Left lobe of liver (tissue), 2 donors: ENCODE data around the gene FA2H. TPM values are rescaled to one million over a fixed set of nuclear protein-coding genes. Genes with fewer than 3 reads are reported as not detected.
"Not testable (repeated sequence)": the region's sequence is repeated elsewhere in the genome, so short reads cannot be mapped to it uniquely, and the experiment has no call there.

Experiments
- ATAC-seq: fragments of 200-7000 bp; cut with Tn5 transposase; one replicate; pipeline ENCODE4 v1.9.1; 2020; ENCODE audit warnings: mild to moderate bottlenecking, moderate library complexity
- DNase-seq: peaks from one replicate; pipeline ENCODE4 v3.0.0-alpha.2; 2020; ENCODE audit warnings: low spot score
- total RNA-seq: library from RNA; stranded (reverse); gene quantifications from one replicate; pipeline ENCODE4 v1.2.1, GENCODE V29; 2021
- donor health status: DM: no; HTN: no; CAD: no; lungs with moderate emphysema.
- donor health status: DM: no; HTN: yes; CAD: no.

The FA2H gene
- total RNA-seq, 1 donor from 2014 or later, result not detected

DNA sequence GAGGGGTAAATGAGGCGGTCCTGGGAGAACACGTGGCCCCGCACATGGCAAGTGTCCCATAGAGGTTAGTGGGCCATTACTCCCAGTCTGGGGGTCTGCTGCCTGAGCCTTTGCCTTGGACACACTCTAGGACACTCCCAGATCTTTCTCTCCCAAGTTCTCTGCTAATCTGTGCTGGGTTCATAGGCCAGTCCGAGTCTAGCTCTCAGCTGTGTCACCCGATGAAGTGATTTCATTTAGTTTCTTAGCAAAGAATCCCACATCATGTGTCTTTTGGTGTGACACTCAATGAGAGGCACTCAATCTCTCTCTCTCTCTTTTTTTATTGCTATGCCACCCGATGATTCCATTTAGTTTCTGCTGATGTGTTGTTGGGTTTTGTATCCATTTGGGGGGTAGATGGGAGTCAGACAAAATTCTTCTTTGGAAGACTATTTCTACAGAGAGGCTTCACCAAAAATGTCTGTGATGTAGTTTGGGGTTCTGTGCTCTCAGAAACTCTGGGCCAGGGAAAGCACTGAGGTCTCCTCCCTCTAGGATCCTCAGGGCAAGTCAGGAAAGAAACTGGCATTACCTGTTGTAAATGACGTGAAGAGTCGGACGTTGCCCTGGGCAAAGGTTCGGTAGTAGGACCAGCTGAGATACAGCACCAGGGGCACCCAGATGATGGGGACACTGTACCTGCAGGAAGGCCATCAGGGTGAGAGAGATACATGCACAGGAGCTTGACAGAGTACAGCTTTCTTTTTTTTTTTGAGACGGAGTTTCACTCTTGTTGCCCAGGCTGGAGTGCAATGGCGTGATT is 48.8 kb downstream of the FA2H start:
- DNase-seq, result no peak
- no peak for ATAC-seq

DNA sequence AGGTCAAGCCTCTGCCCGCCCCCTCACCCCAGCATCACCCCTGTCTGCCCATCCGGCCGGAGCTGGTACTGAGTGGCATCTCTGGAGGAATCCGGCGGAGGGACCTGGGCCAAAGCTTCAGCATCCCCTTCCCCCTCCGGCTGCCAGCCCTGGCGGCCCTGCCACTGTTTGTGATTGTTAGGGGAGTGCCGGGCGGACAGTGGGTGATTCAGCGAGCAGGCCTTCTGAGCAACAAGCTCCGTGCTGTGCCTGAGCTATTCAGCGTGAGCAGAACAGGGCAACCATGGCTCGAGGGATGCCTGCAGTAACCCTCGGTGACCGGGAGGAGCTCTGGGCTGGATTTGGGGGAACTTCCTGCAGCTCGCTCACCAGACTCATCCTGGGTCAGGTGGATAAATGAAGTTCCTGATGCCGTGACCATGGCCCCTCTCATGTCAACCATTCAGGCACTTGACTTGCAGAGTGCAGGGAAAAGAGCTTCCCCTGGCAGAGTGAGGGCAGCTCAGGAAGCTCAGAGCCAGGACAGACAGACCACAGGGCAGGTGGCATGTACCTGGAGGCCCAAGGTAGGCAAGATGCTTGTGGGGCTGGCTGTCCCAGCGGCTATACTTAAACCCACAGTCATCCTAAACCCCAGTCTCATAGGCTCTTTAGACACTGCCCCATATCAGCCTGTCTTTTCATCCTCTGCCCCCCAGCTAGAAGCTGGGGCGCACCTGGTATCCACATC is 49.6 kb downstream of the FA2H start:
- no peak for DNase-seq

DNA sequence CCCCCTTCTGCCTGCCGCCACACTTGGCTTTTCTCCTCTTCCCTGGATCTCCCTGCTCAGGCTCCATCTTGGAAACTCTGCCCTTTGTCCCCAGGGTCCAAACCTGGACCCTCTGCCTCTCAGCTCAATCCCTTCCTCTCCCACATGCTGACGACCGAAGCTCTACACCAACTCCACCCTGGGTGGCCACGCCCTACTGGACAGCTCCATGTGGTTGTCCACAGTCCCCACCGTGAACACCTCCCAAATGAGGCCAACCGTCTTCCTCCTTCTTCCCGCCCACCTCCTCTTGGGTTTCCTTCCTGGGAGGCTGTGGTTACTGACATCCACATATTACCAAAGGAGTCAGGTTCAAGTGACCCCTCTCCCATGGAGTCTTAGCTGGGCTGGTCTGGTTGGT is 51.4 kb downstream of the FA2H start:
- DNase-seq (no peak), ATAC-seq (no peak)

More for the DNA sequence above, 49.6 kb downstream of the FA2H start:
- no peak for ATAC-seq

DNA sequence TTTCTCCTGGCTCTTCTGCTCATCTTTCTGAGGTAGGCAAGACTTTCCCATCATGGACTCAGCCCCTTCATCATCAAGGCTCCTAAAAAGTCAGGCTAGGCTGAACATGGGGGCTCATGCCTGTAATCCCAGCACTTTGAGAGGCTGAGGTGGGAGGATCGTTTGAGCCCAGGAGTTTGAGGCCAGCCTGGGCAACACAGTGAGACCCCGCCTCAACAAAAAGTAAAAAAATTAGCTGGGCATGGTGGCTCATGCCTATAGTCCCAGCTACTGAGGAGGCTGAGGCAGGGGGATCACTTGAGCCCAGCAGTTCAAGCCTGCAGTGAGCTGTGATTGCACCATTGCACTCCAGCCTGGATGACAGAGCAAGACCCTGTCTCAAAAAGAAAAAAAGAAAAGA is 52.5 kb downstream of the FA2H start:
- ATAC-seq, DNase-seq: not testable (repeated sequence)

DNA sequence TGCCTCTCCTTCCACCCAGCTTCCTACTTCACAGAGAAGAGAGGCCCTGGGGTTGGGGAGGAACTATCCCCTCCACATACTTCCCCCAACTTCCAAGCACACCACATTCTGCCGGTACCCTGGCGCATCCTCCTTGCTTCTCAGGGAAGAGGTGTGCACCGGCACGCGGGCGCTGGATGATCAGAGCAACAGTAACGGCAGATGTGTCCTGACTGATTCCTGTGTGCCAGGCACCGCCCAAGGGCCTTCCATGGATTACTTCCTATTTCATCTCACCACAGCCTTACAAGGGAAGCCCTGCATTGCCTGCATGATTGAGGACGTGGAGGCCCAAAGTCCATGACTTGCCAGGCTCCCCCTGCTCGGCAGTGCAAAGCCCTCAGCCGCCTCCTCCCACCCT is 52.9 kb downstream of the FA2H start:
- ATAC-seq, result no peak
- DNase-seq, result no peak

DNA sequence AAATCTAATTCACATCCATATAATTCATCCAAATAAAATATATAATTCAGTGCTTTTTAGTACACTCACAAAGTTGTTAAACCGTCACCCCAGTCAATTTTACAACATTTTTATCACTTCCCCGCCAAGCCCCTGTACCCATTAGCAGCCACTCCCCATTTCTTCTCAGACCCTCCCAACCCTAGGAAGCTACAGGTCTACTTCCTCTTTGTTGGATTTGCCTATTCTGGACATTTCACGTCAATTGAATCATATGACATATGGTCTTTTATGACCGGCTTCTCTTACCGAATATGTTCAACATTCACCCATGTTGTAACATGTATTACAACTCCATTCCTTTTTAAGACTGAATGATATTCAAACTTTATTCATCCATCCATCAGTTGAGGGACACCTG is 54.0 kb downstream of the FA2H start:
- no peak for ATAC-seq
- no peak for DNase-seq

DNA sequence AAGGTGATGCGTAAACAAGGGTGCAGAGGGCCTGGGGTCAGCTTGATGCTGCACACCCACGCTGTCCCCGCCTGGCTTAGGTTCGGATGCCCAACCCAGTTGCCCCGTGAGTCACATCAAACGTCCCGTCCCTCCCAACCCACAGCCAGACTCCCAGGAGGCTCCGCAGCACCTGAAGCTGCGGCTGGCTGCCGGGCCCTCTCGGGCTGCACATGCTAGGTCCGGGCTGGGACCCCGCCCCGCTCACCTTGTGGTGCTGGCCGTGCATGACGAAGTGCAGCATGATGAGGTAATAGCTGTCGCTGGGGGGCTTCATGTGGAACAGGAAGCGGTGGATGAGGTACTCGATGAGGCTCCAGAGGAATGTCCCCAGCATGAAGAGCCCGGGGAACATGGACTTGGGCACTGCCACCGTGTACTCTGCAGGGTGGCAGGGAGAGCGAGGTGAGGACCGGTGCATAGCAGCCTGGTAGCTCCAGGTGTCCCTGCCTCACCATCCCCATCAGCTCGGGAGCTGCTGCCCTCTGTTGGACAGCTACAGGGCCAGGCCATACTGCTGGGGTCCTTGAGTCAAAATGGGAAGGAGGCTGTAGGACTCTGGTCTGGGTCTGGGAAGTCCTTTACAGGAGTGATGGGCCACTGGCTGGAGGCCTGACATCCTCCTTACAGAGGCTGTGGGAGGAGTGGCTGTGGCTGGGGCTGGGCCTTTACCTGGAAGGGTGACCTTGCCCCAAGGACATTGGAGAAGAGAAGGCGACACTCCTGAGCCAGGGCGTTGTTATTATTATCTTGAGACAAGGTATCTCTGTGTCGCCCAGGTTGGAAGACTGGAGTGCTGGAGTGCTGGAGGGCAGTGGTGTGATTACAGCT is 55.6 kb downstream of the FA2H start:
- no peak for ATAC-seq
- DNase-seq, result no peak

DNA sequence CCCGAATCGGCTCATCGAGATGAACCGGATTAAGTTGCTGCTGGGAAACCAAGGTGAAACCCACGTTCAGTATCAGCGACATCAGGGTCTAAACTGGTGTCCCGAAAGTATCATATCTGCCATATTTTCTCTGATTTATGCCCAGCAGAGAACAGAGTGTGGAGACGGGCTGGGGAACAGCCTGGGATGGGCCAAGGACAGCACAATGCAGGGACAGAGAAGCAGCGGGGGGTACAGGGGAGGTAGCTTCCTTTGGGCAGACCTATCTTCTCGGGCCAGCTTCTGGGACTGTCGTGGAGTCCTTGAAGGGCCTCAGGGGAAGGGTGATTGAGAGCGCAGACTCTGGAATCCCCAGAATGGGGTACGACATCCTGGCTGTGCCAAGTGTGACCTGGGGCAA is 56.5 kb downstream of the FA2H start:
- no peak for ATAC-seq
- DNase-seq, result no peak

DNA sequence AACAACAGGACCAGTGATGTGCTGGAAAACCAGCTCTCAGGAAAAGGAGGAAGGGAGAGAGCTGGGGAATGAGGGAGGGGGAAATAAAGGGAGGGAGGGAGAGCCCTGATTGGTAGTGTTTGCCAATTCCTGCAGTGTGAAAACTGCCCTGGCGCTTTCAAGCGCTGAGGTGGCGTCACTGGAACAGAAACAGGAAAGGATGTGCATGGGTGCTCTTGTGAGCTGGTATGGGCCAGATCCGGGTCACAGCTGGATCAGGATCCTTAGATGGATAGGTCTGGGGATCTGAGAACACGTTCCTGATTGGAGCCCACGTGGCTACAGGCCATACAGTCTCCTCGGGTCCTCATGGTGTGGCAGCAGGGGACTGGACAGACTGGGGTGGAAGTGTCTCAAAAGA is 57.3 kb downstream of the FA2H start:
- no peak for DNase-seq
- ATAC-seq, result no peak

DNA sequence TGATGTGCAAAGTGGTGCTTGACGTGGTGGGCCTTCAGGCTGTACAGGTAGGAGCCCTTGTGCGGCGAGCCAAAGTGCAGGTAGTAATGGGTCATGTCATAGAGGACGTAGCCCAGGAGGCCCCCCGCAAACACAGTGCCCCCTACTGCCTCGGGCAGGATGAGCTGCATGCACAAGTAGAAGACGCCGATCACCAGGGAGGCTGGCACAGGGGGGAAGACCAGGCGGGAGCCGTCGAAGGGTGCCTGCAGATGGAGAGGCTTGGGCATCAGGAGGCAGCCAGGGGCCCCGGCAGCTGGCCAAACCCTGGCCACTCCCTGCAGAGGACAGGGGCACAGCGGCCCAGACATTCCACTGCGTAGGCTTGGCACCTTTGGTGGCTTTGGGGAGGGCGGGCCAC is 58.3 kb downstream of the FA2H start:
- ATAC-seq (no peak), DNase-seq (no peak)

DNA sequence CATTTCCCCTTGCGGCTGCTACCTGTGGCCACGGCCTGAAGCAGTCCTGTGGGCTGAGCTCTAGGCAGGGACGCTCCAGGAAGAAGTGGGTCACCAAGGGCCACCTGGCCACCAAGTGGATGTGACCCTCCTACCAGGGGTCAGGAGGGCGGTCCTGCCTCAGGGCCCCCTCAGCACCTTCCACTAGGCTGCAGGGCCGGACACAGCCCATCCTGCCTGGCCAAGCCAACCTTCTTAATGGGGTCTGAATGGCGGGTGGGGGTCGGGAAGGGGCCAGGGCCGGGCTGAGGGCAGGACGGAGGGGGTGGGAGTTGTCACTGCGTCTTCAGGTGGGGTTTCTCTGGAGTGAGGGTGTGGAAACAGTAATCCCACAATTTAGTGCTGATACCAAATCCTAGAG is 60.7 kb downstream of the FA2H start:
- DNase-seq (no peak), ATAC-seq (no peak)

DNA sequence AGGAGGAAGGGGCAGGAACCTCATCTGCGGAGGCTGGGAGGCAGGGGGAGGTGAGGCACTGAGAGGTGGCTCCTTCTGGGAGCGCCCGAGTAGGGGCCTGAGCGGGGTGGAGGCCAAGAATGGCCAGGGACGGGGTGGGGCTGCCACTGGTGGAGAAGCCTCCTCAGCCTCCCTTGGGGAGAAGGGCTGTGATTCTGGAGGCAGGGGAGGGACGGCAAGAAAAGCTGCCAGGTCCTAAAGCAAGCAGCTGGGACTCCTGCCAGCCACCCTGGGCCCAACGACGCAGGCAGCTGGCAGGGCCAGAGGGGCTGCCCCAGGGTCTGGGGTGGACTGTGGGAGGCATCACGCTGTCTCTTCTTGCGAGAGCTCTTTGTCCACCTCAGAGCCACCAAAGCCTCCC is 61.3 kb downstream of the FA2H start:
- no peak for ATAC-seq
- no peak for DNase-seq

DNA sequence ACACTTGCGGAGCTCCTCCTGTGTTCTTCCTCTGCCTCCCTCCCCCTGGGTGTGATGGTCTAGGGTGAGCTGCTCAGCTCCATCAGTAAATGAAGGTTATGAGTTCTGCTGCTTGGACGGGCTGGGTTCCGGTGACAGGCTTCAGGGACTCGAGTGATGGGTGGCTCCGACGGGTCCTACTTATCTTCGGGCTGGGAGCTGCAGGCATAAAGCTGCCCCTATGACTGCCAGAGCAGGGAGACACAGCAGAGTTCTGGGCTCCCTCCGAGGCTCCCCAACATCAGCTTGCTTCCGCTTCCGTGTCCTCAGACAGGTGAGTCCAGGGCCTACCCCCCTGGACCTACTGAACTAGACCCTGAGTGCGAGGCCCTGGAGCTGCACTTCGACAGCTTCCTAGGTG is 62.7 kb downstream of the FA2H start:
- ATAC-seq (no peak), DNase-seq (no peak)

DNA sequence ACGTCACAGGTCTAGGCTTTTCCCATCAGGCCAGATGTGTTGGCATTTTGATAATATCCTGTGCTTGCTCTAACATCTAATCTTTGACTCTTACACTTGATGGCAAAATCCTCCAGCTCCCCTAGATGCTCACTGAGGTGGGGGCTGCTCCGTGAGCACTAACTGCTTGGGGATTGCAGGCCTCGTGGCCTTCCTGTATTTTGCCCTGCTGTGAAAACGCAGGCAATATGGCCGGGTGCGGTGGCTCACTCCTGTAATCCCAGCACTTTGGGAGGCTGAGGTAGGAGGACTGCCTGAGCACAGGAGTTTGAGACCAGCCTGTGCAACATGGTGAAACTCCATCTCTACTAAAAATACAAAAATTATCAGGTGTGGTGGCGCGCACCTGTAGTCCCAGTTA is 64.2 kb downstream of the FA2H start:
- no peak for DNase-seq
- no peak for ATAC-seq

DNA sequence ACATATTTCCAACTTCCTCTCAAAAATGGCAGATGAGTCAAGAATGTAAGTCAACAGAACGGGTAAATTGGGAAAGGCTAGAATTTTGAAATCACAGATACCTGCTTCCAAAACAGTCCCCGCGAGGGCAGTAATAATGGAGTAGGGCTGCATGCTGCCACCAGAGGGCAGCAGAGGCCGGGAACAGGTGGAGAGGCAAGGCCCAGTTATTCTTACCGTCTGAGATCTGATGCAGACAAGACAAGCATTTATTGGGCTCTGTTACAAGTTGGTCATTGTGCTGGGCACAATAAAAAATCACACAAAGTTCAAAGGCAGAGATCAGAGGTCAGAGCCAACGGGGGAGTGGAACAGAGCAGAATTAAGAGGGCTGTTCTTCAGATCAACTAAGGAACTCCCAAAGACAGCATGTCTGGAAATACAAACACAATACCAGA is 65.2 kb downstream of the FA2H start:
- DNase-seq (peak; percentile 86), ATAC-seq (peak; percentile 100)

DNA sequence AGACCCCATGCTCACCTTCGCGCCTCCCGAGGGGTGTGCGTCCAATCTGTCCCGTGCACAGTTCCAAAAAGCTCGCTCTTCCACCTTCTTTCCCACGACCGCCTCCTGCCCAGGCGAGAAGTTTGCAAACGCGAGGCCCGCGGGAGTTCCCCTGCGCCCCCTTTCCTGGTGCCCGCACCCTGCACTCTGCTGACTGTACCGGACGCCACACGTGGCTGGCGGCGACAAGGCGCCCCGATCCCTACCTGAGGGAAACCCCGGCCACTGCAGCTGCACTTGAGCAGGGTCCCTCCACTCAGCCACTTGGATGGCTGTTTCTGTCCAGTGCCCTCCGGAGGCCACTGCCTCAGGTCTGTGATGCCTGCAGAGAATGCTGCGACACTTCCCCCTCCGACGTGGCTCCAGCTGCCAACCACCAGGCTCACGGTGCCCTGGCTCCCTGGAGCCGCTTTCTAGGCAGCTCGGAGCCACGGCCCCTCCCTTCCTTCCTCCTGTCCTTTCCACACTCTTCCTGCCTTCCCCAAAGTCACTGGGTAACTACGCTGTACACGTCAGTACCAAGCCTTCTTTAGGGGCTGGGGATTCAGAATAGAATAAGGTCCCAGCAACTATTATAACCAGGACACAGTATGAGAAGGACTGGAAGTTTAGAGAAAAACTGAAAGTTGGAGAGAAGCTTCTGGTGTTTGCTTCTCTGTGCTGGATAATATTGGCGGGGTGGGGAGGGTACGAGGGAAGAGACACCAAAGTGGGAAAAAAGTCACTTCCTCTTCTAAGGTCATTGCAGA is 74.0 kb downstream of the FA2H start, which contains the start of gene MLKL:
MLKL (minus strand) TSS at position 425 of the 788 bp plus-strand sequence. CDS start 5,105 bp downstream, outside the sequence.
- ATAC-seq (peak; percentile 78), DNase-seq (peak; percentile 71)

DNA sequence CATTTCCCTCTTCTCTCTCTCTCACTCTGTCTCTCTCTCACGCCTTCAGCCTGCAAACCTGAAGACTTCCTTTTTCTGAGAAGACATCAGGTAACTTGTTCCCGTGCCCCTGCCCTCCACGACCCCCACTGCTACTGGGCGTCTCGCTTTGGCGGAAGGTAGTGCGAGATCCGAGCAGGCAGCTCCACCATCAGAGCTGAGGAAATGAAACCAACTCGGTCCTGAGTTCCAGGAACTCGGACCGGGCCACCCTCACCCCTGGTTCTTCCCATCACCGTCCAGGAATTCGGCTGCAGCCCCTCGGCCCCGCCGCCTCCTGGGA is 74.5 kb downstream of the FA2H start:
- DNase-seq, result peak; percentile 53
- peak; percentile 38 for ATAC-seq

DNA sequence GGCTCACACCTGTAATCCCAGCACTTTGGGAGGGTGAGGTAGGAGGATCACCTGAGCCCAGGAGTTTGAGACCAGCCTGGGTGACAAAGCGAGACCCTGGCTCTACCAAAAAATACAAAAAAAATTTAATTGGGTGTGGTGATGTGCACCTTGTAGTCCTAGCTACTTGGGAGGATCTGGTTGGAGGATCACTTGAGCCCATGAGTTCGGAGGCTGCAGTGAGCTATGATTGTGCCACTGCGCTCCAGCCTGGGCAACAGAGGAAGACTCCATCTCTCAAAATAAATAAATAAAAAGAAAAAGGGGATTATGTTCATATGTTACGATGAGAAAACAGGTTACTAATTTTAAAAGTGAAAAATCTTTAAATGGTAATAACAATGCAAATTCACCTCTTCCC is 75.0 kb downstream of the FA2H start:
- ATAC-seq, result no peak
- no peak for DNase-seq

DNA sequence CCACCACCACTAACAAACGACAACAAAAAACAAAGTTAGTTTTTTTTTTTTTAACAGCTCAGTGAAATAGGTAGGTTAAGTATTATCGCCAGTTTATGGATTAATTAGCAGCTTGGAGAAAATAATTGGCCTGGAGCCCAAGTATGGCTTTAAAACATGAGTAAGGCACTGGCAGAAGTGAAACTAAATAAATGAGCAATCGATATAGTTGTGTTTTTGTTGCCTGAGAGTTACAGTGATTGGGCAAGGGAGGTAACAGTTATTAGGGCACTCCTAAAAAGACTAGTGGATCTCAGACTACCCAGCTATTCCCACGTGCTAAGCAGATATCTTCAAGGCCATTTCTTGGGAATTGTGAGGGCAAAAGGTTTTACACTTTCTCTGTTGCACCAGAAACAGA is 76.4 kb downstream of the FA2H start:
- ATAC-seq (peak; percentile 18), DNase-seq (no peak)
